ENCODE results near the gene HOXA1.

The HOXA1 gene

GRCh38 chr7:27114881-27115220, 19.1 kb upstream of the HOXA1 start:
- TF ChIP-seq, protein P1, sequence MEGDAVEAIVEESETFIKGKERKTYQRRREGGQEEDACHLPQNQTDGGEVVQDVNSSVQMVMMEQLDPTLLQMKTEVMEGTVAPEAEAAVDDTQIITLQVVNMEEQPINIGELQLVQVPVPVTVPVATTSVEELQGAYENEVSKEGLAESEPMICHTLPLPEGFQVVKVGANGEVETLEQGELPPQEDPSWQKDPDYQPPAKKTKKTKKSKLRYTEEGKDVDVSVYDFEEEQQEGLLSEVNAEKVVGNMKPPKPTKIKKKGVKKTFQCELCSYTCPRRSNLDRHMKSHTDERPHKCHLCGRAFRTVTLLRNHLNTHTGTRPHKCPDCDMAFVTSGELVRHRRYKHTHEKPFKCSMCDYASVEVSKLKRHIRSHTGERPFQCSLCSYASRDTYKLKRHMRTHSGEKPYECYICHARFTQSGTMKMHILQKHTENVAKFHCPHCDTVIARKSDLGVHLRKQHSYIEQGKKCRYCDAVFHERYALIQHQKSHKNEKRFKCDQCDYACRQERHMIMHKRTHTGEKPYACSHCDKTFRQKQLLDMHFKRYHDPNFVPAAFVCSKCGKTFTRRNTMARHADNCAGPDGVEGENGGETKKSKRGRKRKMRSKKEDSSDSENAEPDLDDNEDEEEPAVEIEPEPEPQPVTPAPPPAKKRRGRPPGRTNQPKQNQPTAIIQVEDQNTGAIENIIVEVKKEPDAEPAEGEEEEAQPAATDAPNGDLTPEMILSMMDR (conservative IDR thresholded peaks at IDR 0.05; ENCODE audit: low read depth, low read length), result no peak
- no peak for DNase-seq (ENCODE audit: low read depth)
- no peak overlapping the region for H3K4me3 ChIP-seq (ENCODE audit: low read length)

DNA sequence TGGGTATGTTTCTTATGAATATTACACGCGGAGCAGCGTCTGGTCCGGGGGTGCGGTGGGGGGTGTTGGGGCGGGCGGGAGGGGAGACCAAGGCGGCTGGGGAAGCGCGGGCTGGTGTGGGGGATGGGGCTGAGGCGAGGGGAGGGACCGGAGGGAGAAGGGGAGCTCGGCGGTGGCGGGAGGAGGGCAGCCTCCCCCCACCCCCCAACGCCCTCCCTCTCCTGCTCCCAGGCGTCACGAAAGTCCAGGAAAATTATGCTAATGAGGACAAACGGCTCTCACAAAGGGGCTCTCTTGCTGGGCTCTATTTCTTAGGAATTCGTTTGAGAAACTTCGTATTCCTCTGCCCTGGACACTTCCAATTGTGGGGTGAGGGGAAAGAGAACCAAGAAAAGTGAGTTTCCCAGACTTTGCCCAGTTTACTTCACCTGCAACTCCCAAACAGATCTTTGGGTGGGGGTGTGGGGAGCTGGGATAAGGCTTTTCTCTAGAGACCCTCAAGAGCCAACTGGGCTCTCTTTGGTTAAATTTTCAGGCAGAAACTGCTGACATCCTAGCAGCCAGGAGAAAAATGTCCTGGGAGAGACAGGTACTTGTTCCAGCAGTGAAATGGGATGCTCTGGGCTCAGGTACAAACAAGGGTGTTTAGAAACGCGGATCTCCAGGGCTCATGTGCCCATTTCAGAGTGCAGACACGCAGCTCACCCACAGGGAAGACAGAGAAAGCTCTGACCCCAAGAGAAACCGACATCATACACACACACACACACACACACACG, 18.4 kb upstream of the HOXA1 start:
- TF ChIP-seq, protein P1 (conservative IDR thresholded peaks at IDR 0.05; ENCODE audit: low read depth, low read length), result no peak
- no peak overlapping the region for H3K4me3 ChIP-seq (ENCODE audit: low read length)
- no peak for DNase-seq (ENCODE audit: low read depth)

DNA sequence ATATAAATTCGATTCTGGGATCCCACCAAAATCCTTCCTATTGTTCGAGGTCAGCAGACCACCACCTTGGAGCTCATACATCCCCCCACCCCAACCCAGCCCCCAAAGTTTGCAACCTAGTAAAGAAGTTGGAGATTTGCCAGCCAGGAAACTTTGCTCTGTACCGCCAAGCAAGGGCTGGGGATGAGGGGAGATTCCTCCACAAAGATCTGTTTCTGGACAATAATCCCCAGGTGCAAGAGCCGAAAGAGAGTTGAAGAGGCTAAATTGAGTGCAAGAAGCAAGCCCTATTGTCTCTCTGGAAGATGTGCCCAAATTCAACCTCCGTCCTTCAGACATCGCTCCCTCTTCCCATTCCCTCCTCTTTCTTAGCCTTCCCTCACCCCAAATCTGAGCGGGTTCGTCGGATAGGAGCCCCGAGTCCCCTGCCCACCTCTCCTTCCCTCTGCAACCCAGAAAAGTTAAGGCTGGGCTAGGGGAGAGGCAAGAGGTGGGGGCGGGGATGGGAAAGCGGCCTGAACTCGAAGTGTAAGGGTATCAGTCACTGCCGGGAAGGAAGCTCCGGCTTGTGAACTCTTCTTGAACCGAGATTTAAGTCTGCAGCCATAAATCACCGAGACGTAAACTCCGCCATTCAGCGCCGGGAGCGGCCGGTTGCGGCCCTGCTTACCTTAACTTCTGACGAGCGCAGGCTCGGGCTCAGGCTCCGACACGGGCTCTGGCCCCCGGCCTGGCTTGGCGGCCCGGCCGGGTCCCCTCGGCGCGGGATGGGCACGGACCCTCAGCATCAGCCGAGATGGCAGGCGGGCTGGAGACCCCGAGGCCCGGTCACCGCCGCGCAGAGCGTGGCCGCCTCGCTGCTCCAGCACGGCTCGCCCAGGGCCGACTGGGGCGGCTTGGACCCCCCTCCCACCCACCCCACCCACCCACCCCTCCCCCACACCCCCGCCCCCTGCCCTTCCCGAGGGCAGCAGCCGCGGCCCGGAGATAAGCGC, 17.5 kb upstream of the HOXA1 start:
- no peak for DNase-seq (ENCODE audit: low read depth)
- TF ChIP-seq, protein P1 (conservative IDR thresholded peaks at IDR 0.05; ENCODE audit: low read depth, low read length), result no peak
- H3K4me3 ChIP-seq (ENCODE audit: low read length), result no peak overlapping the region

DNA sequence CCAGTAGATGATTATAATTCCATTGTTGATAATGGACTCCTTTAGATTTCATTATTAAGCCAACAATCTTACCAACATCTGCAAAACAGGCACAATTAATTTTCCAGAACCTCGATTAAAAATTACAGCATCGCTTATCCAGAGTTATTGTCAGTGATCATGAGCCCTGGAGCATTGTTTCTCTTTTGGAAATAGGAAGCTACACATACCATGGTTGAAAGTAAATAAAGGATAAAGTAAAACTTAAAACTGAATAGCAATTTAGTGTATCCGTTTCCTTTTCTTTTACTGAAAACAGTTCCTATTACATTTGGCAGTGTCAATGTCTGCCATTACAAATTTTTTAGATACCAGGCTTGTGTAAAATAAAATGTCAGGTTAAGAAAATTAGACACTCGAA, 16.6 kb upstream of the HOXA1 start:
- no peak overlapping the region for H3K4me3 ChIP-seq (ENCODE audit: low read length)
- DNase-seq (ENCODE audit: low read depth), result no peak
- TF ChIP-seq, protein P1 (conservative IDR thresholded peaks at IDR 0.05; ENCODE audit: low read depth, low read length), result no peak

DNA sequence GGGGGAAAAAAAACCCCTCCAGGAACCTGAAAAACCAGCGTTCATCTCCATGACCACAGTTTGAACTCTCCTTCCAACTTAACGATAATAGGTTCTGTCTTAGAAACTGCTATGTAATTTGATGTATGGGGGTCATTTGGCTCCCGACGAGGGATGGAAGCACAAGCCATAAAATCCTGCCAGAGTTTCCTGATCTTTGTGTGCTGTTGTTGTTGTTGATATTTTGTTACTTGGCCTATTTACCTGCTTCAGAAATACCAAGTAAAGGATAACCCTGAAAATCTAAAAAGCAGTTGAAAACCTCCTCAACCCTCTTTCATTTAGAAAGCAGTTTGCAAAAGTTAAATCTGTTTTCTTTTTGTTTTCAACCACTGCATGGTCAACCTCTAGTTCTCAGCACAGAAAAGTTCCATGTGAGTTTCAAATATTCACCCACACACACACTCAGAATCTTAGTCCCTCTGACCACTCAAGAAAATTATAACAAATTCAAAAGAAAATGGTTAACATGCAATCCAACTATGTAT, 16.0 kb upstream of the HOXA1 start:
- H3K4me3 ChIP-seq (ENCODE audit: low read length), result no peak overlapping the region
- TF ChIP-seq, protein P1 (conservative IDR thresholded peaks at IDR 0.05; ENCODE audit: low read depth, low read length), result no peak
- DNase-seq (ENCODE audit: low read depth), result no peak

- no peak overlapping the region for H3K4me3 ChIP-seq (ENCODE audit: low read length)
- TF ChIP-seq, protein P1 (conservative IDR thresholded peaks at IDR 0.05; ENCODE audit: low read depth, low read length), result no peak
- DNase-seq (ENCODE audit: low read depth), result no peak
Measured at GRCh38 chr7:27111042-27111750, 15.4 kb upstream of the HOXA1 start.

Data from retinal pigment epithelial cell (primary cell).